Neural cell (in vitro differentiated cells): ENCODE data around the gene USP49.

Experiments used
- CTCF ChIP-seq: fragments of 450-650 bp; IDR thresholded peaks from 2 replicates; pipeline ENCODE4 v1.5.1; 2014; ENCODE audit warnings: antibody characterized with exemption, mild to moderate bottlenecking, moderate library complexity; ENCODE audit not compliant: poor library complexity, severe bottlenecking
- EP300 ChIP-seq: fragments of 450-650 bp; conservative IDR thresholded peaks from 2 replicates; pipeline ENCODE4 v1.6.1; 2014; ENCODE audit warnings: antibody characterized with exemption, mild to moderate bottlenecking, moderate library complexity; ENCODE audit not compliant: poor library complexity, severe bottlenecking
- EZH2 ChIP-seq: fragments of 200-600, 300-800 bp; shearing (Covaris generic), sonication (generic); IDR thresholded peaks from 2 replicates; pipeline ENCODE4 v1.6.1; 2014; ENCODE audit warnings: antibody characterized with exemption, low read length, borderline replicate concordance, mild to moderate bottlenecking; ENCODE audit not compliant: insufficient read depth, poor library complexity, severe bottlenecking
- MXI1 ChIP-seq: fragments of 450-650 bp; conservative IDR thresholded peaks from 2 replicates; pipeline ENCODE4 v1.6.1; 2014; ENCODE audit warnings: antibody characterized with exemption, mild to moderate bottlenecking; ENCODE audit not compliant: poor library complexity, severe bottlenecking
- POLR2AphosphoS5 ChIP-seq: IDR thresholded peaks from 2 replicates; pipeline ENCODE4 v1.6.1; 2012

GRCh38 chr6:41936073-41936837, 41.1 kb upstream of the USP49 start:
- TF ChIP-seq POLR2AphosphoS5, result no peak
- peak; percentile 81 for TF ChIP-seq CTCF
- peak; percentile 40 for TF ChIP-seq MXI1
- no peak for TF ChIP-seq EZH2
- TF ChIP-seq EP300, result no peak
